H1 (cell line): ENCODE data around the gene ITPKB. TPM values are rescaled to one million over a fixed set of nuclear protein-coding genes. Genes with fewer than 3 reads are reported as not detected.

Source experiments
- CTCF ChIA-PET: fragments of 300-600 bp; sonication (Branson Sonifier 250); formaldehyde crosslinking; loops from one replicate; lab custom pipeline; 2021; ENCODE audit not compliant: partially characterized antibody; lab: Charles Lee
- POLR2A ChIA-PET: fragments of 300-600 bp; sonication (Branson Sonifier 250); formaldehyde crosslinking; loops from one replicate; lab custom pipeline; 2021; ENCODE audit warnings: inconsistent platforms; ENCODE audit not compliant: partially characterized antibody; lab: Charles Lee
- DNase-seq, 2 experiments: peaks; one replicate each; pipeline versions ENCODE4 v3.0.0 to v3.0.0-alpha.2; 2010 to 2022; ENCODE audit warnings: low spot score in 2 of 2, low read depth in 1 of 2, mixed read lengths in 1 of 2
- FAIRE-seq: peaks from 2 replicates; lab custom pipeline; 2011; peaks lifted over from hg19 to GRCh38; lab: Jason Lieb, UNC
- H2AFZ ChIP-seq: 2 replicates; pipeline ENCODE4 v1.8.1; 2012; ENCODE audit warnings: low read length, inconsistent platforms
- H2AK5ac ChIP-seq: 2 replicates; pipeline ENCODE4 v1.6.1; 2013; ENCODE audit warnings: low read depth, low read length
- H2BK120ac ChIP-seq: replicated peaks from 2 replicates; pipeline ENCODE3; 2013; ENCODE audit warnings: low read depth, low read length, inconsistent platforms
- H2BK12ac ChIP-seq: 2 replicates; pipeline ENCODE4 v1.6.1; 2013; ENCODE audit warnings: low read depth, low read length
- H2BK15ac ChIP-seq: 2 replicates; pipeline ENCODE4 v1.6.1; 2013; ENCODE audit warnings: low read length
- H2BK20ac ChIP-seq: 2 replicates; pipeline ENCODE4 v1.6.1; 2013; ENCODE audit warnings: low read length
- H2BK5ac ChIP-seq: 2 replicates; pipeline ENCODE4 v1.6.1; 2013; ENCODE audit warnings: low read depth, low read length
- H3K14ac ChIP-seq: 2 replicates; pipeline ENCODE4 v1.6.1; 2013; ENCODE audit warnings: inconsistent platforms; ENCODE audit not compliant: insufficient read length
- H3K18ac ChIP-seq: 2 replicates; pipeline ENCODE4 v1.6.1; 2013; ENCODE audit warnings: low read length; ENCODE audit errors: extremely low read depth
- H3K23ac ChIP-seq: 2 replicates; pipeline ENCODE4 v1.6.1; 2013; ENCODE audit warnings: inconsistent platforms; ENCODE audit not compliant: insufficient read length
- H3K23me2 ChIP-seq: 2 replicates; pipeline ENCODE4 v1.6.1; 2013; ENCODE audit warnings: low read depth, low read length
- H3K27ac ChIP-seq: 2 replicates; pipeline ENCODE4 v1.6.1; 2011; ENCODE audit warnings: low read depth, low read length, inconsistent platforms
- H3K27me3 ChIP-seq, 4 experiments: replicated peaks in 1 of 4; 1 replicate in 1 of 4; 2 replicates in 3 of 4; pipeline versions ENCODE4 v1.6.1 to v1.8.1; 2011 to 2013; ENCODE audit warnings: low read length in 3 of 4, mild to moderate bottlenecking in 3 of 4, inconsistent platforms in 2 of 4, mixed read lengths in 2 of 4, moderate library complexity in 1 of 4; ENCODE audit not compliant: control insufficient read depth in 3 of 4, insufficient read depth in 3 of 4; ENCODE audit errors: extremely low read depth in 1 of 4
- H3K36me3 ChIP-seq, 4 experiments: 2 replicates each; pipeline versions ENCODE4 v1.6.1 to v1.8.1; 2011 to 2013; ENCODE audit warnings: mild to moderate bottlenecking in 4 of 4, low read length in 3 of 4, moderate library complexity in 2 of 4, control low read depth in 1 of 4, inconsistent platforms in 1 of 4; ENCODE audit not compliant: insufficient read depth in 4 of 4, control insufficient read depth in 2 of 4
- H3K4ac ChIP-seq: replicated peaks from 2 replicates; pipeline ENCODE3; 2013; ENCODE audit warnings: low read length, low read depth, mixed read lengths, inconsistent platforms; ENCODE audit not compliant: insufficient read length
- H3K4me1 ChIP-seq, 4 experiments: replicated peaks in 1 of 4; 1 replicate in 1 of 4; 2 replicates in 3 of 4; pipeline versions ENCODE4 v1.6.1 to v1.8.1; 2011 to 2013; ENCODE audit warnings: low read length in 3 of 4, inconsistent platforms in 2 of 4, mixed read lengths in 1 of 4; ENCODE audit not compliant: insufficient read depth in 4 of 4, control insufficient read depth in 3 of 4
- H3K4me2 ChIP-seq, 2 experiments: 2 replicates each; pipeline versions ENCODE4 v1.6.1 to v1.8.1; 2011 to 2013; ENCODE audit warnings: low read depth in 2 of 2, low read length in 2 of 2, control low read depth in 1 of 2, inconsistent platforms in 1 of 2, mild to moderate bottlenecking in 1 of 2; ENCODE audit not compliant: insufficient read depth in 1 of 2
- H3K4me3 ChIP-seq, 4 experiments: fragments of 200-600, 300-600 bp in 1 of 4; sonication (generic), shearing (Covaris generic), sonication (Bioruptor Twin) in 1 of 4; 2 replicates each; pipeline versions ENCODE4 v1.5.1 to v1.8.1; 2011 to 2016; ENCODE audit warnings: low read length in 4 of 4, low read depth in 3 of 4, control low read depth in 2 of 4, inconsistent platforms in 2 of 4, mild to moderate bottlenecking in 2 of 4, mixed read lengths in 1 of 4, moderate library complexity in 1 of 4; ENCODE audit not compliant: insufficient read depth in 2 of 4; ENCODE audit errors: extremely low read depth in 1 of 4
- H3K56ac ChIP-seq: replicated peaks from 2 replicates; pipeline ENCODE3; 2013; ENCODE audit warnings: low read depth, mild to moderate bottlenecking, mixed read lengths, low read length, inconsistent platforms; ENCODE audit not compliant: insufficient read length
- H3K79me1 ChIP-seq: 2 replicates; pipeline ENCODE4 v1.6.1; 2013; ENCODE audit warnings: low read depth, low read length, control low read depth
- H3K79me2 ChIP-seq, 2 experiments: 2 replicates each; pipeline versions ENCODE4 v1.6.1 to v1.8.1; 2012 to 2013; ENCODE audit warnings: low read length in 2 of 2, mild to moderate bottlenecking in 2 of 2, inconsistent platforms in 1 of 2; ENCODE audit not compliant: insufficient read depth in 2 of 2, control insufficient read depth in 1 of 2
- H3K9ac ChIP-seq, 4 experiments: replicated peaks in 1 of 4; 1 replicate in 1 of 4; 2 replicates in 3 of 4; pipeline versions ENCODE4 v1.6.1 to v1.8.1; 2011 to 2013; ENCODE audit warnings: low read depth in 3 of 4, low read length in 3 of 4, control low read depth in 2 of 4, mild to moderate bottlenecking in 2 of 4, moderate library complexity in 2 of 4, inconsistent platforms in 1 of 4; ENCODE audit errors: extremely low read depth in 1 of 4
- H3K9me3 ChIP-seq, 2 experiments: 2 replicates each; pipeline versions ENCODE4 v1.6.1 to v1.8.1; 2012 to 2013; ENCODE audit warnings: mild to moderate bottlenecking in 2 of 2, moderate library complexity in 2 of 2, control low read depth in 1 of 2, inconsistent platforms in 1 of 2, low read depth in 1 of 2, low read length in 1 of 2, mixed read lengths in 1 of 2; ENCODE audit not compliant: insufficient read depth in 2 of 2
- H4K20me1 ChIP-seq, 2 experiments: replicated peaks in 1 of 2; 2 replicates each; pipeline versions ENCODE3 to v1.8.1; 2011 to 2013; ENCODE audit warnings: inconsistent platforms in 2 of 2, low read length in 2 of 2, mild to moderate bottlenecking in 1 of 2; ENCODE audit not compliant: insufficient read depth in 2 of 2, control insufficient read depth in 1 of 2
- H4K5ac ChIP-seq: 2 replicates; pipeline ENCODE4 v1.6.1; 2013; ENCODE audit warnings: low read length, low read depth, mixed read lengths, inconsistent platforms; ENCODE audit not compliant: insufficient read length
- H4K8ac ChIP-seq: 2 replicates; pipeline ENCODE4 v1.8.0; 2013; ENCODE audit warnings: mild to moderate bottlenecking, moderate library complexity, low read length, inconsistent platforms; ENCODE audit not compliant: insufficient read depth; ENCODE audit errors: extremely low read depth
- H4K91ac ChIP-seq: replicated peaks from 2 replicates; pipeline ENCODE3; 2013; ENCODE audit warnings: low read length, mixed read lengths, inconsistent platforms; ENCODE audit not compliant: insufficient read length
- BACH1 ChIP-seq: IDR thresholded peaks from 2 replicates; pipeline ENCODE4 v1.6.1; 2012; ENCODE audit warnings: low read length, improper control_type of control experiment
- CEBPB ChIP-seq: IDR thresholded peaks from 2 replicates; pipeline ENCODE4 v1.6.1; 2012; ENCODE audit warnings: low read depth, low read length
- CTBP2 ChIP-seq: IDR thresholded peaks from 2 replicates; pipeline ENCODE4 v1.7.0; 2011; ENCODE audit warnings: borderline replicate concordance, mild to moderate bottlenecking, moderate library complexity, mixed read lengths, low read length; ENCODE audit not compliant: insufficient read depth, insufficient read length
- FOSL1 ChIP-seq: IDR thresholded peaks from 2 replicates; pipeline ENCODE4 v1.6.1; 2011; ENCODE audit warnings: mild to moderate bottlenecking, low read depth, low read length, moderate library complexity; ENCODE audit not compliant: insufficient read depth
- GABPA ChIP-seq: IDR thresholded peaks from 2 replicates; pipeline ENCODE4 v1.6.1; 2011; ENCODE audit warnings: mild to moderate bottlenecking, low read length, moderate library complexity, borderline replicate concordance; ENCODE audit not compliant: insufficient read depth
- JUND ChIP-seq: IDR thresholded peaks from 2 replicates; pipeline ENCODE4 v1.6.1; 2011; ENCODE audit warnings: mild to moderate bottlenecking, improper control_type of control experiment, low read length
- NANOG ChIP-seq: IDR thresholded peaks from 2 replicates; pipeline ENCODE4 v1.6.1; 2011; ENCODE audit warnings: low read length, low read depth, mild to moderate bottlenecking, inconsistent platforms; ENCODE audit not compliant: insufficient read depth, poor library complexity, severe bottlenecking
- POU5F1 ChIP-seq: IDR thresholded peaks from 2 replicates; pipeline ENCODE4 v1.6.1; 2011; ENCODE audit warnings: low read depth, mild to moderate bottlenecking, low read length, moderate library complexity
- SIN3A ChIP-seq, 2 experiments: IDR thresholded peaks in 1 of 2; conservative IDR thresholded peaks in 1 of 2; 2 replicates each; pipeline ENCODE4 v1.6.1; 2011 to 2012; ENCODE audit warnings: low read length in 2 of 2, improper control_type of control experiment in 1 of 2, low read depth in 1 of 2, mild to moderate bottlenecking in 1 of 2
- TEAD4 ChIP-seq: IDR thresholded peaks from 2 replicates; pipeline ENCODE4 v1.6.1; 2012; ENCODE audit warnings: low read depth, low read length, inconsistent platforms, mixed read lengths
- ZNF274 ChIP-seq: IDR thresholded peaks from 2 replicates; pipeline ENCODE4 v1.7.0; 2012; ENCODE audit warnings: low read length, borderline replicate concordance; ENCODE audit errors: extremely low read depth
- WGBS, 2 experiments: shearing (Covaris generic) in 1 of 2; methylation state at CpG; one replicate each; pipeline versions ENCODE4 v1.1.6 to v1.1.7; 2013 to 2015; ENCODE audit warnings: low lambda C conversion rate in 2 of 2, mixed read lengths in 2 of 2, inconsistent platforms in 1 of 2, low coverage in 1 of 2, missing lambda C conversion rate in 1 of 2; ENCODE audit not compliant: insufficient replicate concordance in 2 of 2, insufficient coverage in 1 of 2, insufficient read length in 1 of 2; ENCODE audit errors: extremely low coverage in 1 of 2, missing lambda C conversion rate in 1 of 2; 5-methylcytosine and 5-hydroxymethylcytosine counted together
- polyA plus RNA-seq, 7 experiments: library from polyadenylated mRNA; depleted of rRNA in 3 of 7; stranded (reverse) in 5 of 7; unstranded in 2 of 7; fragments of >200 nt in 5 of 7; fragments of 200-250 nt in 2 of 7; gene quantifications; 1 replicate in 5 of 7; 2 replicates in 1 of 7; 4 replicates in 1 of 7; pipeline versions ENCODE4 v1.2.1 to v1.2.3, GENCODE V29; 2011 to 2013; ENCODE audit warnings: missing spikeins in 2 of 7, mixed read lengths in 2 of 7
- total RNA-seq: library from RNA; stranded (reverse); fragmentation: NEBNext Ultra II Directional; extraction: Animal tissue kit (Norgen Biotek cat#: 25700); gene quantifications from 2 replicates; pipeline ENCODE4 v1.2.1, GENCODE V29; 2021
- TF ChIP-seq, protein P1 (sequence below), 3 experiments: IDR thresholded peaks; 1 replicate in 2 of 3; 2 replicates in 1 of 3; pipeline versions ENCODE4 v1.5.1 to v1.6.1; 2011; ENCODE audit warnings: low read length in 3 of 3, mild to moderate bottlenecking in 3 of 3, inconsistent platforms in 2 of 3, low read depth in 1 of 3, moderate library complexity in 1 of 3; ENCODE audit not compliant: insufficient read depth in 1 of 3; ENCODE audit errors: control extremely low read depth in 1 of 3

ITPKB gene
- total and polyA plus RNA-seq, 2 of the 8 experiments (the other 6 are each of a cell fraction or from before 2014, with no cell fraction given), result 1.7 to 4.8 TPM

- no peak for DNase-seq
- POLR2A ChIA-PET, result no interaction called here
- no peak overlapping the region for H3K4me2 ChIP-seq
- TF ChIP-seq TEAD4, result no peak
- TF ChIP-seq POU5F1, result no peak
- no peak for TF ChIP-seq FOSL1
- no peak for TF ChIP-seq ZNF274
- TF ChIP-seq SIN3A (conservative IDR thresholded peaks at IDR 0.05 in 1 of 2, IDR thresholded peaks at IDR 0.05 in 1 of 2; ENCODE audit: low read depth in 1 of 2, low read length in 2 of 2), result no peak
- TF ChIP-seq BACH1, result no peak
- no peak for TF ChIP-seq NANOG
- TF ChIP-seq, protein P1, sequence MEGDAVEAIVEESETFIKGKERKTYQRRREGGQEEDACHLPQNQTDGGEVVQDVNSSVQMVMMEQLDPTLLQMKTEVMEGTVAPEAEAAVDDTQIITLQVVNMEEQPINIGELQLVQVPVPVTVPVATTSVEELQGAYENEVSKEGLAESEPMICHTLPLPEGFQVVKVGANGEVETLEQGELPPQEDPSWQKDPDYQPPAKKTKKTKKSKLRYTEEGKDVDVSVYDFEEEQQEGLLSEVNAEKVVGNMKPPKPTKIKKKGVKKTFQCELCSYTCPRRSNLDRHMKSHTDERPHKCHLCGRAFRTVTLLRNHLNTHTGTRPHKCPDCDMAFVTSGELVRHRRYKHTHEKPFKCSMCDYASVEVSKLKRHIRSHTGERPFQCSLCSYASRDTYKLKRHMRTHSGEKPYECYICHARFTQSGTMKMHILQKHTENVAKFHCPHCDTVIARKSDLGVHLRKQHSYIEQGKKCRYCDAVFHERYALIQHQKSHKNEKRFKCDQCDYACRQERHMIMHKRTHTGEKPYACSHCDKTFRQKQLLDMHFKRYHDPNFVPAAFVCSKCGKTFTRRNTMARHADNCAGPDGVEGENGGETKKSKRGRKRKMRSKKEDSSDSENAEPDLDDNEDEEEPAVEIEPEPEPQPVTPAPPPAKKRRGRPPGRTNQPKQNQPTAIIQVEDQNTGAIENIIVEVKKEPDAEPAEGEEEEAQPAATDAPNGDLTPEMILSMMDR (IDR thresholded peaks at IDR 0.05; ENCODE audit: control extremely low read depth in 1 of 3, insufficient read depth in 1 of 3, low read depth in 1 of 3, low read length in 3 of 3), result no peak
- no peak for TF ChIP-seq CTBP2
- no peak for TF ChIP-seq JUND
- TF ChIP-seq CEBPB, result no peak
- no peak for TF ChIP-seq GABPA
Observed at GRCh38 chr1:226619031-226619430, 120.1 kb downstream of the ITPKB start.

More at GRCh38 chr1:226619031-226619430, 120.1 kb downstream of the ITPKB start:
- Histone ChIP-seq H2BK15ac (no peak overlapping the region), H3K9ac (no peak overlapping the region), H3K4me1 (no peaks in the 10 kb centered on the region), H3K36me3 (no peaks in the 10 kb centered on the region), H3K79me1 (no peaks in the 10 kb centered on the region), H2AFZ (no peak overlapping the region), H4K5ac (no peak overlapping the region), H2BK20ac (no peak overlapping the region), H3K27me3 (no peaks in the 10 kb centered on the region), H3K56ac (no peak overlapping the region), H3K18ac (no peak overlapping the region), H2BK5ac (no peak overlapping the region), H4K20me1 (no peaks in the 10 kb centered on the region), H3K9me3 (no peaks in the 10 kb centered on the region), H3K23ac (no peak overlapping the region), H4K8ac (no peak overlapping the region), H2AK5ac (no peak overlapping the region), H3K27ac (no peak overlapping the region), H3K23me2 (no peaks in the 10 kb centered on the region), H3K14ac (no peak overlapping the region), H3K79me2 (no peaks in the 10 kb centered on the region), H2BK120ac (no peak overlapping the region), H3K4ac (no peak overlapping the region), H2BK12ac (no peak overlapping the region), H4K91ac (no peak overlapping the region), H3K4me3 (no peak overlapping the region)
- CTCF ChIA-PET, result interaction anchor here (1.3 kb wide), 1 partner anchor 10 kb away, joined by 11 read pairs; no protein-coding TSS in a partner anchor
- FAIRE-seq, result no peak
- WGBS, 2 experiments, result 89% methylated on average over 6 of the region's 7 CpGs; no CpG with 5 or more reads in 1 of the 2 experiments
